HG02840 (cell line): Measurements from ENCODE around the gene MYOM3.
"Not testable (repeated sequence)": the region's sequence is repeated elsewhere in the genome, so short reads cannot be mapped to it uniquely, and the experiment has no call there.

Source experiments
- ATAC-seq: cut with Tn5 transposase; IDR thresholded peaks from one replicate; pipeline ENCODE4 v1.9.1; 2021; ENCODE audit warnings: mild to moderate bottlenecking, moderate library complexity, moderate number of reproducible peaks; ENCODE audit not compliant: unreplicated experiment, low FRiP score

MYOM3 gene

DNA sequence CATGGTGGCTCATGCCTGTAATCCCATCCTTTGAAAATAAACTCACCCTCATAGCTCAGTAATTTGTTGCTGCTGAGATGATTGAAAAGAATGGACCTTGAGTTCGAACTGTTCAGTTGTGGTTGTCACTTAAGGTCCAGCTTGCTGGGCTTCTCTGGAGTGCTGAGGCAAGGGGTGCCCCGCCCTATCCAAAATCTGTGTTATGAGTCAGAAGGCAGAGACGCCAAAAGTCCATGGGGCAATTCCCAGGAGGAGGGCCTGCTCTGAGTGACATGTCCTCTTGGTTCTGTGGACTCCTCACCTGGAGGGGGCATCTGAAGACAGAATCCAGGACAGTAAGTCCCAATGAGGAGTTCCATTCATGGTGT lies 64.8 kb downstream of the MYOM3 start:
- no peak for ATAC-seq

DNA sequence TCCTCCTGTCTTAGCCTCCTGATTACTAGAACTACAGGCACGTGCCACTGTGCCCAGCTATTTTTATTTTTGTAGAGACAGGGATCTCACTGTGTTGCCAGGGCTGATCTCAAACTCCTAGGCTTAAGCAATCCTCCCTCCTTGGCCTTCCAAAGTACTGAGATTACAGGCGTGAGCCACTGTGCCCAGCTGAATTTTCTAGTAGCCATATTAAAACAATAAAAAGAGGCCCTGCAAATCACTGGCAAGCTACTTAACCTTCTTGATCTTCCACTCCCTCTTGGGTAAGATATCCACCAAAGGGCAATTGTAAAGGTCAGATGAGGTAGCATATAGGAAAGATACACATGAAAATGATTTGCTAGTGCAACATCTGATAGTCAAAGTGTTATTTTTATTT lies 66.2 kb downstream of the MYOM3 start:
- ATAC-seq, result no peak

DNA sequence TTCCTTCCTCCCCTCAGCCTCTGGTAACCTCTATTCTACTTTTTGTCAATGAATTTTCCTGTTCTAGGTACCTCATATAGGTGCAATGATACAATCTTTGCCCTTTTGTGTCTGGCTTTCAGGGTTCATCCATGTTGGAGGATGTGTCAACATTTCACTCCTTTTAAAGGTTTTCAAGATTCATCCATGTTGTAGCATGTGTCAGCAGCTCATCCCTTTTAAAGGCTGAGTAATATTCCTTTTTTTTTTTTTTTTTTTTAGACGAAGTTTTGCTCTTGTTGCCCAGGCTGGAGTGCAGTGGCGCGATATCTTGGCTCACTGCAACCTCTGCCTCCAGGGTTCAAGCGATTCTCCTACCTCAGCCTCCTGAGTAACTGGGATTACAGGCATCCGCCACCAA lies 67.3 kb downstream of the MYOM3 start:
- ATAC-seq, result not testable (repeated sequence)

DNA sequence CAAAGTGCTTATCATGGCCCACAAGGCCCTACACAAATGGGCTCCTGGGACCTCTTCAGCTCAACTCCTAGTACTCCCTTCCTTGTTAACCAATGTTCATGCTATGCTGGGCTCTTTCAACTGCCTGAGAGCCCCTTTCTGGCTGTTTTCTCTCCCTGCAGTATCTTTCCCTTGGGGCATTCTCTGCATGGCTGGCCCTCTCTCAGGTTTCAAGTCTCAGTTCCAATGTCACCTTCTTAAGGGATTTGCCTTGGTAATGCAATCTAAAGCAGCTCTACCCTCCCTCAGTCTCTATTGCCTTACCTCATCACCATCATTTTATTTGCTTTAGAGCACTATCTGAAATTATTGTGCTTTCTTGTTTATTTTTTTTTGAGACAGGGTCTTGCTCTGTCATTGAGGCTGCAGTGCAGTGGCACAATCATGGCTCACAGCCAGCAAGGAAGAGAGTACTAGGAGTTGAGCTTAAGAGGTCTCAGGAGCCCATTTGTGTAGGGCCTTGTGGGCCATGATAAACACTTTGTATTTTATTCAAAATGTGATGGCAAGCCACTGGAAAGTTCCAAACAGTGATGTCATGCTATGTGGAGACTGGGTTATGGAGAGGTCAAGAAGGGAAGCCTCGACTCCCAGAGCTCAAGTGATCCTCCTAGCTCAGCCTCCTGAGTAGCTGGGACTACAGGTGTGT lies 68.4 kb downstream of the MYOM3 start:
- ATAC-seq, result no peak

DNA sequence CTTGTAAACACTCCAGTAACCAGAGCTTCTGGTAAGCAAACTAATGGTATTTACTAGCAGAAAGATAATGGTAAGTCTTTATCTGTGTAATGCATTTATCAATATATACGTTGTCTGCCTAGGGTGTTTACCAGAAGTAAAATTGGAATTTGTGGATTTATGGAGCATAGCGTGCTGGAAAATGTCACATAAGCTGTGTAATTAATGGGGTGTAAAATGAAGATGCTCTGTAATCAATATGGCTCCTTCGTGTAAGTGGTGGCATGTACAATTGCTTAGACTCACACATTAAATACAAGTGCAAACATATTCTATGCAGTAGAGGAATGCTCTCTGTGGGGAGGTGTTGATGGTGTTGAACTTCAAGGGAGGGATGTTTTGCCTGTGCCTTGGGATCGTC lies 69.6 kb downstream of the MYOM3 start:
- no peak for ATAC-seq

DNA sequence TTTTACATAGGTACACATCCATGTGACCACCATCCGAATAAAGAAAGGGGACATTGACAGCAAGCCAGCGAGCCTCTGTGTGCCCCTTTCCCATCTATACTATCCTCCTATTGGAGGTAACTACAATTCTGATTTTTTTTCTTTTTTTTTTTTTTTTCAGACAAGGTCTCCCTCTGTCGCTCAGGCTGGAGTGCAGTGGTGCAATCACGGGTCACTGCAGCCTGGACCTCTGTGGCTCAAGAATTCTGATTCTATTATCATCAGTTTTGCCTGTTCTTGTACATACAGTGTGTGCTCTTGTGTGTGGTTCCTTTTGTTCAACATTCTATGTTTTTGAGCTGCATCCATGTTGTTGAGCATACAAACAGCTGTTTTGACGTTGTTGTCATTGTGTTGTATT lies 75.8 kb downstream of the MYOM3 start:
- no peak for ATAC-seq

DNA sequence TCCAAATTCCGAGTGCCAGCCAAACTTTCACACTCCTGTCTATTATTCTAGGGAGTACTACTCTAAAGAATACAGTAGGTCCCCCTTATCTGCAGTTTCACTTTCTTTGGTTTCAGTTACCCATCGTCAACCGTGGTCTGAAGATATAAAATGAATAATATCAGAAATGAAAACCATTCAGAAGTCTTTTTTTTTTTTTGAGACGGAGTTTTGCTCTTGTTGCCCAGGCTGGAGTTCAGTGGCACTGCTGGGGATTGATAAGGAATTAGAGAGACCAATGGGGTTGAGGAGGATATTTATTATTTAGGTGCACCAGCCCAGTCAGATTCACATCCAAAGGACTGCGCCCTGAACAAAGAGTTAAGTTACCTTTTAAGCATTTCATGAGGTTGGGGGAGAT lies 79.0 kb downstream of the MYOM3 start:
- no peak for ATAC-seq

DNA sequence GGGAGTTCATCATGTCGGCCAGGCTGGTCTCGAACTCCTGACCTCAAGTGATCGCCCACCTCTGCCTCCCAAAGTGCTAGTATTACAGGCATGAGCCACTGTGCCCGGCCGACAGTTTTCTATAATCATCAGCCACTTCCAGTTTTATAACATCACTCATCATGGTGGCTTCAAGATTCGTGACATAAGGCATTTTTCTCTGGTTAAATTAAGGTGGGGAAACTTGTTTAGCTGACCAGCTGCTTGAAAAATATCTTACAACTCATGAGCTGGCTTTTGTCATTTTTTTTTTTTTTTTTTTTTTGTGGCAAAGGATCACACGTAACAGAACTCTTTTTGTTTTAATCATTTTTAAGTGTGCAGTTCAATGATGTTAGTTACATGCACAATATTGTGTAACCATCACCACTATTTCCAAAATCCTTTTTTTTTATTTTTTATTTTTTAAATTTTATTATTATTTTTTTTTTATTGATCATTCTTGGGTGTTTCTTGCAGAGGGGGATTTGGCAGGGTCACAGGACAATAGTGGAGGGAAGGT lies 80.9 kb downstream of the MYOM3 start:
- ATAC-seq, result not testable (repeated sequence)

DNA sequence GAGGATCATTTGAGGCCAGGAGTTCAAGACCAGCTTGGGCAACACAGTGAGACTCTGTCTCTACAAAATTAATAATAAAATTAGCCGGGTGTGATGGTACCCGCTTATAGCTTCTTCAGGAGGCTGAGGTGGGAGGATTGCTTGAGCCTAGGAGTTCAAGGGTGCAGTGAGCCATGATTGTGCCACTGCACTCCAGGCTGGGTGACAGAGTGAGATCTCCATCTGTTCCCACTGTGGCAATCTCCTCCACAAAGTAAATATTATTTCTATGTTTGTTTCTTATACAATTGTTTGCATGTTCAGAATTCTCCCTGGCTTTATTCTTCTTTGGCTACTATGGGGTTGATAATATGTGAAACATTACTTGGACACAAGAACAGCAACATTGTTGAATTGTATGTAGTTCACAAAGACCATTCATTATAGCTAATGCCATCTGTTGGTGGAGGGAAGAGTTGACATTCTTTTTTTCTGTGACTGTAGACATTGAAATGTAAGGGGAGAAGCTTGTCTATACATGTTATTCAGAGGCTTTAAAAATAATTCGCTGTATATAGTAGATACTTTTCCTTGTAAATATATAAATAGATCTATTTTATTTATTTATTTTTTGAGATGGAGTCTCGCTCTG lies 84.0 kb downstream of the MYOM3 start:
- no peak for ATAC-seq

DNA sequence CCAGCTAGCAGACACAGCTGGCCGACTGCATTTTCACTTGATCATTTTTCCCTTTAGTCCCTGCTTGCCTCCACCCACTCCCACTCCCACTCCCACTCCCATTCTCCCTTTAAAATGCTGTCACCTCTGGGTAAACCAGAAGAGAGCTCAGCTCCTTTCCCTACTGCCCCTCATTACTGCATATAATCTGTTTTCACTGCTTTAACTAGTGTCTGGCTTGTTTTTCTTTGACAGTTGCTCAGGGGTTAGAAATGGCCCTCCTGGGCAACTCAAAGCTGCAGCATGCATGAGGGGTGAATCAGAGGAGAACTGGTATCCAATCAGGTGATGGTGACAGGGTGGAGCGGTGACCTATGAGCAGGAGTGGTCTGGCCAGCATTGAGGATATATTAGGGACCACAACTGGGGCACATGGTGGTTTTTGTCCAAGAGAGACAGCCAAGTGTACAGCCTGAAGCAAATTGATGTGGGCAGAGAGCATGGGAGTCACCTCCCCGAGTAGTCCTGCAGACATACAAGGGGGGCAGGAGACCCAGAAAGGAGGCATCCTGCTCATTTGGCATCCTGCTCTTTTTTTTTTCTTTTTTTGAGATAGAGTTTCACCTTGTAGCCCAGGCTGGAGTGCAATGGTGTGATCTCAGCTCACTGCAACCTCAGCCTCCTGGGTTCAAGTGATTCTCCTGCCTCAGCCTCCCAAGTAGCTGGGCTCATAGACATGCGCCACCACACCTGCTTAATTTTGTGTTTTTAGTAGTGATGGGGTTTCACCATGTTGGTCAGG lies 89.2 kb downstream of the MYOM3 start:
- no peak for ATAC-seq

DNA sequence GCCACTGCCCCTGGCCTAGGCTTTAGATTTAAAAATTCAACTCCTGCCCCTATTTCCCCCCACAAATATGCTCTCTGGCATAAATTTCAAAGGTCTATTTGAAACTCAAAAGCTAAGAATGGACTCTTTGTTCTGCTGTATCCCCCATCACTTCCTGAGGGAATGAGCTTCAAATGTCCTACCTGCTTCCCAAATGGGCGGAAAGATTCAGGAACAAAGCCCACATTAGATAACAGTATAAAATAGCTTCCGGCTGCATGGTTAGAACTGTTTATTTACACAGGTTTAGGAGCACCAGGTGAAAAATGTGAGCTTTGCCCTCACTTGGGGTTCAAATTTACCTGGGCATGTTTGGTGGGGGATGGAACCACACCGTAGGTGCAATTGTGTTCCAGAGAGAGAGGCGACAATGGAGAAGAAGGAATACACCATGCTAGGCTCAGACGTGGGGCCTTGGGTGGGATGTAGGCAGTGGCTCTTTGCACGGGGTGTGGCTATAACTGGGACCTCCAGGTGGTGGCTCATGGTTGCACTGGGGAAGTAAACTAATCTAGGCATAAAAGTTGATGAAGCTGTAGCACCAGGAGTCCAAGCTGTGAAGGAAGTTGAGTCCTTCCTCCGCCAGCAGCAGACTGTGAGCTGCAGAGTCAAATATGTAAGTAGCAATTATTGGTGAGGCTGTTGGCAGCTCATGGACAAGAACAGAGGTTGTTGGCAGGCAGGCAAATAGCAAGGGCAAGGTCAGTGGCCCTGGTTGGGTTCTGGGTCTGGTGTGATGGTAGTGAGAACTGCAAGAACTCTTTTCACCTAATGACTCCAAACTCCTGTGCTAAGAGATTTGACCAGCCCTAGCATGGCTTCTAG lies 90.3 kb downstream of the MYOM3 start:
- no peak for ATAC-seq

DNA sequence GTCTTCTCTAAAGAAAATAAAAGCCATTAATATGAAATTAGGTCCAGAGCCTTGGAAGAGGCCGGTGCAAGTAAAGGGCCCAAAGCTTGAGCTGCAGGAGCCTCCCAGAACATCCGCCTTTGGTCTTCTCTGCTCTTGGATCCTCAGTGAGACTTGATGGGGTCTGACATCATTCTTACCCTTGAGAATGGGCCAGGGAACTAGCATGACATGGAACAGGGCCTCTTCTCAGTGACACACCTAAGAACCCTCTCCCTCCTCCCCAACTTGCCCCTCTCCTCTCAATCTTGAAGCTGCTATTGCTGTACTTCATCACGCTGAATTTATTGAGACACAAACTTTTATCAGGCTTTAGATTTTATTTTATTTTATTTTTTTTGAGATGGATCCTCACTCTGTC lies 91.5 kb downstream of the MYOM3 start:
- ATAC-seq, result no peak

DNA sequence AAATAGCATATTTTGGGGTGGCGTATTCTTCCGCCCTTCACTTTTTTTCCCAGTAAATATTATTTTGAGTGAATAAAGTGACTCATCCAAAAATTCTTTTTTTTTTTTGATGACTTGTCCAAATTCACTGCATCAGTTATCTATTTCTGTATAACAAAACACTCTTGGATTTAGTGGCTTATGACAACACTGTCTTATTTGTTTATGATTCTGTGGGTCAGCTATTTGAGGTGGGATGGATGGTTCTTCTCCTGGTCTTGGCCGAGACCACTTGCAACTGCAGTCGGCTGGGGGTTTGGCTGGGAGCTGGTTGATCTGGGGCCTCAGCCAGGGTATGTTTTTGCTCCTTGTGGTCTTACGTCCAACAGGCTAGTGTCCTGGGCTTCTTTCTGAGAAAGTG lies 91.9 kb downstream of the MYOM3 start:
- no peak for ATAC-seq

DNA sequence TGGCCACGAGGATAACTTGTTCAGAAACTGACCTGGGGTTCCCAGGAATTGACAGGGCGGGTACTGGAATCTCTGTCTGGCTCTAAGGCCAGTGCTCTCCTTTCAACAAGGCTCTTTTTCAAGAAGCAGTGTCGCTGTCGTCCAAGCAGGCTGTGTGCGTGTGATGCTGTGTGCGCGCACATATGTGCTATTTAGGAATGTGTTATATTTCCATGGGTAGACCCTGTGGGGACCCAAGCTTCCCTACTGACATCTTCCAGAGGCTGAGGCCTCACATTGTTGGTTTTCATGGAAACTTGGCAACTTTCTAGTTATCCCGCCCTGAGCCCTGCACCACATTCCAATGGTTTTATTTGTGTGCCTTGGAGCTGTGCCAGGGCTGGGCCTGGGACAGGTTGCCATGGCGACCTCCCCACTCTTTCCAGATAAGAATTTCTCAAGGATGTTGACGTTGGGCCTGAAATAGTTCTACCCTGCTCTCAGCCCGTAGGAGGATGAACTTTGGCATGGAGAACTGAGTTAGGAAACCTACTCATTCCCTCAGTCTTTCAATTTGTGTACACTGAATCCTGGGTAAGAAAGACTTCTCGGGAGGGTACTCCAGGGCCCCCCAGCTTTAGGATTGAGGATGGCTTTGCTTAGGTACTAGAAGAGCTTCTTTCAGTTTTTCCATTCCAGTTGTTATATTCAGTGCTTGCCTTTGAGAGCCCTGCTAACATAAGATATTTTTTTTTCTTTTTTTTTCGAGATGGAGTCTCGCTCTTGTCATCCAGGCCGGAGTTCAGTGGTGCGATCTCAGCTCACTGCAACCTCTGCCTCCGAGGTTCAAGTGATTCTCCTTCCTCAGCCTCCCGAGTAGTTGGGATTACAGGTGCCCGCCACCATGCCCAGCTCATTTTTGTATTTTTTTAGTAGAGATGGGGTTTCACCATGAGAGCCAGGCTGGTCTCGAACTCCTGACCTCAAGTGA lies 93.0 kb downstream of the MYOM3 start:
- no peak for ATAC-seq

DNA sequence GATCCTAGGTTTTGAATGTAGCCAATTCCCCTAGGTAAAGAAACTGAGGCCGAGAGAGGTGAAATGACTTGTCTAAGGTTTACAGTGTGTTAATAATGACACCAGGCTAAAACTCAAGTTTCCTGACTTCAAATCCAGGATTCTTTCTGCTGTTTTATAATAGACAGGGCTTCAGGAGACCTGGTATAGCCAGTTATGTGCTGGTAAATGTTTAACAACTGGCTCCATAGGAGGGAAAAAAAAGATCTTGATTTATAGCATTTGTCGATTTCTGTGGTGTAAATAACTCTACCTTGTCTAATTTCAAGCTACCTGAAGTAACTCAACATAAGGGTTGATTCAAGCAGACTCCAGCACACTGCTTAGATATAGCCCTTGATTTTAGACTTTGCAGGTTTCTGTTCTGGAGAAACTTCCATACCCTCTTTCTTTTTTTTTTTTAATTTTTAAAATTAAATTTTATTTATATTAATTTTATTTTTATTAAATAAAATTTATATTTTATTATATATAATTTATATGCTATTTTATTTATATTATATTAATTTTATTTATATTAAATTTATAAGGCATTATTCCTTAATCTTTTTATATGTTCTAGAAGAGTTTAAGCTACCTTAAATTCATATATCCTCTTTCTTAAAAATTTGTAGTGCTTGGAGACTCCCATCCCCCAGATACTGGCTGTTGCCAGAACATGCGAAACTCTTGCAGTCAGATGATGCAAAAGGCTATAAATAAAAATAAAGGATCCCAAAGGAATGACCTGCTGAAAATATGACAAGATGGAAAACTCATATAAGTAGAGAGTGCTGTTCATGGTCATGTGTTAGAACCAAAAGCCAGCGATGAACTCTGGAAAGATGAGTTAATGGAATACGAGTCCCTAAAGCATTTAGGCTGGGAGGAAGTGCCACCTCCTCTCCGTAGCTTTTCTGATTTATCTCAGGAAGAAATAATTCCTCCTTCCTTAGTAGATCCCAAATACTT lies 96.4 kb downstream of the MYOM3 start:
- ATAC-seq, result no peak

DNA sequence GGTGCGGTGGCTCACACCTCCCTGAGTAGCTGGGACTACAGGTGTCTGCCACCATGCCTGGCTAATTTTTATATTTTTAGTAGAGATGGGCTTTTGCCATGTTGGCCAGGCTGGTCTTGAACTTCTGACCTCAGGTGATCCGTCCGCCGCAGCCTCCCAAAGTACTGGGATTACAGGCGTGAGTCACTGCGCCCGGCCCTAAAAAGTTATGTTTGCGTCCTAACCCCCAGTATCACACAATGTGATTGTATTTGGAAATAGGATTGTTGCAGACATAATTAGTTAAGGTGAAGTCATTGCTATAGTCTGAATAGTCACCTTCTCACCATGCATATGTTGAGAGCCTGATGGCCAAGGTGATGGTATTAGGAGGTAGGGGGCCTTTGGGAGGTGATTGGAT lies 99.1 kb downstream of the MYOM3 start:
- ATAC-seq, result not testable (repeated sequence)

DNA sequence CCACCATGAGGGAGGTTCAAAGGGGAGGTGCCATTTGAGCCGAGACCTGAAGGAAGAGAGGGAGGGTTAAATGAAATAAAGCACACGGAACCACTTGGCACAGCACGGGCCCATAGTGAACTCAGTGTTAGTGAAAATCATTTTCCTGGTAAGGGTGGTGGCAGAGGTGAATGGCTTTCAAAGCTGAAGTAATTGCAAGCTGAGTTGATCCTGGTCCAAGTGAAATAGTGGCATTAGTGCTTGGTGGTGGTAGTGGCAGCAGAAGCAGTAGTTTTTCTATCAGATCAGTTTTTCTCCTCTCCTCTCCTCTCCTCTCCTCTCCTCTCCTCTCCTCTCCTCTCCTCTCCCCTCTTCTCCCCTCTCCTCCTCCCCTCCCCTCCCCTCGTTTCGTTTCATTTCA lies 101.3 kb downstream of the MYOM3 start:
- ATAC-seq, result no peak

DNA sequence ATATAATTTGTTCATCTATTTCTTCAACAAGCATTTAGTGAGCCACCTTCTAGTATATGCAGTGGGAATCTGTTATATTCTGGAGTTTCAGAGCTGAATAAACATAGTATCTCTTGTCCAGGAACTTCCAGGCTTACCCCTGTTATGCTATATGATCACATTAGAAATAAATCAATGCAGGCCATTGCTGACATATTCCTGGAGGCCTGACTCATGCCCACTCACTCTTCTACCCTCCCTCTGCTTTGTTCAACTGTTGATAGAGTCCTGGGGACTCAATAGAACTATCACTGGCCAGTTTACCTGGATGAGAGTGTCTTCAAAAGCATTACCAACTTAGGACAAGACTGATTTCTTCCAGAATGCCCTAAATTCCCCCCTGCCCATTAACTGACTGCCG lies 102.5 kb downstream of the MYOM3 start:
- ATAC-seq, result no peak
